HG03460 (cell line): Measurements from ENCODE around the gene LDHB.
"Not testable (repeated sequence)": the region's sequence is repeated elsewhere in the genome, so short reads cannot be mapped to it uniquely, and the experiment has no call there.

Experiments used
- ATAC-seq: cut with Tn5 transposase; IDR thresholded peaks from one replicate; pipeline ENCODE4 v1.9.1; 2021; ENCODE audit not compliant: unreplicated experiment

LDHB gene

DNA sequence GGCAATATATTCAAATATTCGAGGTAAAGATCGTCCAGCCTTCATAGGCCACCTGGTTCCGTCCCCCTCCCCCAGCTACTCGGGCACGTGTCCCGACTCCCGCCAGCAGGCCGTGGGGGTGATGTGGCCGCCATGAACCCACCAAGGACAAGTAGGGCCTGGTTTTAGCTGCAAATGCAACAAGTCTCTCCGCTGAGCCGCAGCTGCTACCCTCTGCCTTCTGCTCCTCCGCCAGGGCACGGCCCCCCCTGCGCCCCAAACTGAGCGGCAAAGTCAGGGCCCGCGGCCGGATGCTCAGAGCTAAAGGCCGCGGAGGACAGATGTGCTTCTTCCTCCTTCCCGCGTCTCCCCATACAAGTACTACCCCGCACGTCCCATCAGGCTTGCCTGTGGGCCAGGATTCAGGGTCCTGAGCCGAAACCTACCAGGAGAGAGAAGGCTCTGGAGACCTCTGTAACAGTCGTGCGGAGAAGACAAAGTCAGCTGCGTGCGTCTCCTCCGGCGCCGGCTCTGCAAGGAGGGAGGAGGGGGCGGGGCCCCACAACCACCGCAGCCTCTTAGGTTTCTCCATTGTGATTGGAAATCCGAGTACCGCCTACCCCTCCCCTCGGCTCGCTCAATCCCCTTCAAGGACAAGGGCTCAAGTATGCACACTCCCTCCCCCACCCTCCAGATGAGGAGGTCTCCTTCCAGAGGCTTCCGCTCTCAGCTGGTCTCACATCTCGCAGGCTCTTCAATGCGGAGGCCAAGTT, at the start of gene LDHB:
Gene LDHB, minus strand, starts transcription at position 517 of the 752 bp plus-strand sequence. CDS start 3,171 bp downstream, outside the sequence.
- peak; percentile 95 for ATAC-seq

DNA sequence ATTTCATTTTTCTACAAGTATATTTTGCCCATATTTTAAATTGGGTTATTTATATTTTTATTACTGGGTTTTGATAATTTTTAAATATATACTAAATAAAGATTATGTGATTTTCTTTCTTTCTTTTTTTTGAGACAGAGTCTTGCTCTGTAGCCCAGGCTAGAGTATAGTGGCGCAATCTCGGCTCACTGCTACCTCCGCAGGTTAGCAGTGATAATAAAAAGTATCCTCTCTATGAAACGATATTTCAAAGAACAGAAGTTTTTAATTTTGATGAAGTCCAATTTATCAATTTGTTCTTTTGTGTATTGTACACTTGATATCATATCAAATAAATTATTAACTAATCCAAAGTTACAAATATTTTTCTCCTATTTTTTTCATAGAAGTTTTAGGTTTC, 47.2 kb upstream of the LDHB start:
- no peak for ATAC-seq

DNA sequence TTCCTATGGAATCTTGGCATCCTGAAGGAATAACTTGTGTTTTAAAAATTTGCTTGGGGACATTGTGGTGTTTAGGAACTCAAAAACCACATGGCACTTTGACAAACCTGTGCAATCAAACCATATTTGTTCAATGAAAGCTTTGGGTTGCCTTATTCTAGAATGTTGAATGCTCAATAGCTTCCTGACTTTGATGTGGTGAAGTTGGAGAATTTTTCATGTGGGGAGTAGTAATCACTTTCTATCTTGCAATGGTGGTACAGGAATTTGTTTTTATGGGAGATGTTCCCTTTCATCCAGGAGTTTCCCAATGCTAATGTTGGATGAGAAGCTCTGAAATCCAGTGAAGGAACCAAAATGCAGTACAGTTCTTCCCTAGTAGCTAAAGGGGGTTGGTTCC, 42.2 kb upstream of the LDHB start:
- no peak for ATAC-seq

DNA sequence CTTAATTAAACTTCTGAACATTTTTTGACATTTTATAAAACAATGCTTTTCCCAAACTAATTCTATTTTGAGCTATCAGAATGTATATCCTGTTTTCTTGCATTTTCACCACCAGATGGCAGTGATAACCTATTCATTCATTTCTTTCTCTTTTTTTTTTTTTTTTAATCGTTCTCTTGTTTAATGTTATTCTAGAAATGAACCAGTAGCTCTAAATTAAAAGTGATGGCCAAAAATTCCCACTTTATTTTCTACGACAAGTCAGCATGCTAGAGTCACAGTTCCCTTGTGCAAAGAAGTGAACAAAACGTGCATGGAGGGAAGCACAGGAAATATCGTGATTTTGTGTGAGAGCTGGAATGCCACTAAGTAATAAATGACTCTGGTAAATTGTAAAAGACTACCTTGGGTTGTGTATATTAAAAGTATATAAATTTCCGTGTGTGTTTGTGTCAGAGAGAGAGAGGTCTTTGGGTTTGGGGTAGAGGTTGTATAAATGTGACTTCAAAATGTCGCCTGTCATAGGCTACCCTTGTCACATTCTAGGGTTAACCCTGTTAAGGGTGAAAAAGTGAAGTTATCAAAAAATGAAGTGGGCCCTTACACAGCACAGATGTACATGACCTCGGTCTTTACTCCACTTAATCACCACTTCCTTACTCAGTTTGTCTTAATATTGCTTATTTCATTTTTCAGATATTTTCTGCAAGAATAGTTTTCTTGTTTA, 40.4 kb upstream of the LDHB start:
- no peak for ATAC-seq

- no peak for ATAC-seq
These were observed 39.0 kb upstream of the LDHB start for GRCh38 chr12:21696625-21697024.

GRCh38 chr12:21695986-21696385, 38.3 kb upstream of the LDHB start:
- ATAC-seq = no peak

DNA sequence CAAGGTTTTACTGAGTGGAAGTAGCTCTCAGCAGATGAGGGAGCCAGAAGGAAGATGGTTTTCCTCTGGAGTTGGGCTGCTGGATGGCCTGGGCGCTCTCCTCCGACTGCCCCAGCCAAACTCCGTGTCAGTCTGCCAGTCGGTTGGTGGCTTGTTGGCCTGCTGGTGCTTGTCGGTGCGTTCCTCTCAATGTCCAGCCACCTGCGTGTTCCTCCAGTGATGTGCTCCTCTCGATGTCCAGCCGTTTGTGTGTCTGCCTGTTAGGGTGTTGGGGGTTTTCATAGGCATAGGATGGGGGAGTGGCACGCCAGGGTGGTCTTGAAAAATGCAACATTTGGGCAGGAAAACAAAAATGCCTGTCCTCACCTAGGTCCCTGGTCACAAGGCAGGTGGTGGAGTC, 37.0 kb upstream of the LDHB start:
- no peak for ATAC-seq

GRCh38 chr12:21691515-21691914, 33.9 kb upstream of the LDHB start:
- no peak for ATAC-seq

DNA sequence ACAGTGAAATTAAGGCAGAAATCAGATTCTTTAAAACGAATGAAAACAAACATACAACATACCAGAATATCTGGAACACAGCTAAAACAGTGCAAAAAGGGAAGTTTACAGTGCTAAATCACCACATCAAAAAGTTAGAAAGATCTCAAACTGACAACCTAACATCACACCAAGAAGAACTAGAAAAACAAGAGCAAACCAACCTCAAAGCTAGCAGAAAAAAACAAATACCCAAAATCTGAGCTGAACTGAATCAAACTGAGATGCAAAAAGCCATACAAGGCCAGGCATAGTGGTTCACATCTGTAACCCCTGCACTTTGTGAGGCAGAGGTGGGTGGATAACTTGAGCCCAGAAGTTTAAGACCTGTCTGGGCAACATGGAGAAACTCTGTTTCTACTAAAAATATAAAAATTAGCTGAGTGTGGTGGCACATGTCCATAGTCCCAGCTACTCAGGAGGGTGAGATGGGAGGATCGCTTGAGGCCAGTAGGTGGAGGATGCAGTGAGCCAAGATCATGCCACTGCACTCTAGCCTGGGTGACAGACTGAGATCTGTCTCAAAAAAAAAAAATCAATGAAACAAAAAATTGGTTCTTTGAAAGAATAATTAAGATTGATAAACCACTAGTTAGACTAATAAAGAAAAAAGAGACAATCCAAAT, 33.2 kb upstream of the LDHB start:
- ATAC-seq = no peak

DNA sequence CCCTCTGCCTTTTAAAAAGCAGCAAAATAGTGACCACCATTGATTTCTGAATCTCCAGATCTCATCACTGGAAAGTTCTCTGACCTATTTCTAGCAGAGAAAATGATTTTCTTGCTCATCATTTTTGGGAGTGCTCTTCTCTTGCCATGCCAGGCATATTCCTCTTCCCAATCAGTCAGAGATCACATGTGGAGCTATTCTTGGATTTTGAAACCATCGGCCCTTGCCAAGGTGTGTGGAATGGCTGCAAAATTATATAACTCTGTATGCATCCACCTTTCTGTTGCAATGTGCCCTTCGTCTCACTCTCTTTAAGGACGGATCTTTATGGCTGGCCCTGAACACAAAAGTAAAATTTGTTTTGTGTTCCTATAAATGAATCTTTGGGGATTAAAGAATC, 25.5 kb upstream of the LDHB start:
- ATAC-seq = no peak

- no peak for ATAC-seq
These were observed 21.3 kb upstream of the LDHB start for GRCh38 chr12:21678959-21679358.

- ATAC-seq = no peak
These were observed 20.1 kb upstream of the LDHB start for GRCh38 chr12:21677622-21678277.

DNA sequence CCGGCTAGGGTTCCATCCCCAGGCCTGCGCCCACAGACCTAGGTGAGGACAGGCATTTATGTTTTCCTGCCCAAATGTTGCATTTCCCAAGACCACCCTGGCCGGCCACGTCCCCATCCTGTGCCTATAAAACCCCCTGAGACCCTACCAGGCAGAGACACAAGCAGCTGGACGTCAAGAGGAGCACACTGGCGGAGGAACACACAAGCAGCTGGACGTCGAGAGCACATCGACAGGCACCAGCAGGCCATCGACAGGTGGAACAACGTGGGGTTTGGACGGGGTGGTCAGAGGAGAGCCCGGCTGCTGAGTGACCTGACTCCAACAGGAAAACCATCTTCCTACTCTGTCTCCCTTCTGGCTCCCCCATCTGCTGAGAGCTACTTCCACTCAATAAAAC, 19.6 kb upstream of the LDHB start:
- ATAC-seq = no peak

DNA sequence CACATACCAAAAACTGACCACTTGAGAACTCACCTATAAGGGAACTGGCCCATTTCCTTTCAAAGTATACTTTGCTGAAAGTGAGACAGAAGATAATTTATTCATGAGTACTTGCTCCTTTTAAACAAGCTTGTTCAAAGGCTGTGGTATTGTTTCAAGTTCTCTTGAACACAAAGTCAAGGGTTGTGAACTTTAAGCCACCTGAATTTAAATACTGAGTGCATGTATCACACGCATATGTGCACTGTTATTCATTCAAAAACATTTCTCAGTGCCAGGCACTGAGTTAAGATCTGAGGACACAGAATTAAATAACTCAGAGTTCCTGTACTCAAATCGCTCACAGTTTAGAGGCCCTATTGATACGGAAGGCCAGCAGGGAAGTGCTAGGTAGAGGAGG, 19.1 kb upstream of the LDHB start:
- no peak for ATAC-seq

GRCh38 chr12:21675641-21676040, 18.0 kb upstream of the LDHB start:
- ATAC-seq = no peak

DNA sequence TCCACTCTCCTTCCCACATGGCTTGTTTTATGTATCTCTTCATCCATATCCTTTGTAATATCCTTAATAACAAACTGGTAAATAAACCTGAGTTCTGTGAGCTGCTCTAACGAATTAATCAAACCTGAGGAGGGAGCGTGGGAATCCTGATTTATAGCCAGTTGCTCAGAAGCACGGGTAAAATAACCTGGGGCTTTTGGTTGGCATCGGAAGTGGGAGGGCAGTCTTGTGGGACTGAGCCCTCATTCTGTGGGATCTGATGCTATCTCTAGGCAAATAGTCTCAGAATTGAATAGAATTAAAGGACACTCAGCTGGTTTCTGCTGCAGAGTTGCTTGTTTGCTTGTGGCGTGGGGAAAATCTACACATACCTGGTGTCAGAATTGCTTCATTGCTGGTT, 17.5 kb upstream of the LDHB start:
- ATAC-seq = no peak

- not testable (repeated sequence) for ATAC-seq
These were observed 16.3 kb upstream of the LDHB start for GRCh38 chr12:21673830-21674552.

DNA sequence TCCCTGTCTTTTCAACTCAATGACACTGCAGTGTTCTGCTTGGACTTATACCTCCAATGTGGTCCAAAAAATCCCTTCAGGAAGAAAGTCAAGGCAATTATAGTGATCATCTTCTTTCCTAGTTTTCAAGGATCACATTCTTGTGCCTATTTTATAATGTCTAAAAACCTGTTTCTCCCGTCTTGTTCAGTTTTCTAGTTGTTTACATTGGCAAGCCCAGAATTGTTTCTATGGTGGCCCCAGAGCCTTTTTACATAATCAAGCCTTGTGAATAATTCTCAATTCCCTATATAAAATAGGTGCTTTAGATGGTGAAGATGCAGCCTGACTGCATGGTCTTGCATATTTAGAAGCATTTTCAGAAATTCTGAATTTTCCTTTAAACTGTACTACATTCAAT, 14.5 kb upstream of the LDHB start:
- no peak for ATAC-seq

- ATAC-seq = no peak
These were observed 9.1 kb upstream of the LDHB start for GRCh38 chr12:21666722-21667121.

- ATAC-seq = no peak
These were observed 8.2 kb upstream of the LDHB start for GRCh38 chr12:21665816-21666215.
